HG03025 (cell line): ENCODE data around the gene GABRA4.
A peak's percentile ranks its signal among the peaks of the same experiment; 100 is the strongest.

Experiments used
- ATAC-seq: cut with Tn5 transposase; IDR thresholded peaks from one replicate; pipeline ENCODE4 v1.9.1; 2021; ENCODE audit warnings: mild to moderate bottlenecking, moderate library complexity; ENCODE audit not compliant: unreplicated experiment, low FRiP score

The GABRA4 gene

GRCh38 chr4:46993075-46994006 lies at the start of gene GABRA4:
TSS of gene GABRA4 (minus strand) at chr4:46993581. CDS start at chr4:46993424, 157 bp downstream.
- ATAC-seq = no peak

DNA sequence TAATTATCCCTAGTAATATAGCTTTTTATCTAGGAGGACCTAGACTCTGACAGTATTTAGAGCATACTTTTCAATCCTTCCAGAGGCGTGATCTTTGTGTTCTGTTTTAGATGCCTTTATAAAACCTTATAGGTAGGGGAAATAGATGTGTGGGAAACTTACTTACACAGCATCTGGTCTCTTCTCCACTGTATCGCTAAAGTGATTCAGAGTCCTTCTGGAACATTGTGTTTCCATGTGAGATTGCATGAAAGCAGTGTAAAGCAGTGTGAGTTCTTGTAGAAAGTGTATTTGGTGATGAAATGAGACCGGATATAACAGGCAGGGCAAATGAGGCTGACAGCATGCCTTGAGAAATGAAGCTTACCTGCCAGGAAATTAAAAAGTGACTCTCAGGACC lies 47.4 kb upstream of the GABRA4 start:
- no peak for ATAC-seq

GRCh38 chr4:47038263-47038662 lies 44.9 kb upstream of the GABRA4 start:
- no peak for ATAC-seq

- ATAC-seq = peak; percentile 90
These were observed 39.2 kb upstream of the GABRA4 start for GRCh38 chr4:47032405-47033106.

DNA sequence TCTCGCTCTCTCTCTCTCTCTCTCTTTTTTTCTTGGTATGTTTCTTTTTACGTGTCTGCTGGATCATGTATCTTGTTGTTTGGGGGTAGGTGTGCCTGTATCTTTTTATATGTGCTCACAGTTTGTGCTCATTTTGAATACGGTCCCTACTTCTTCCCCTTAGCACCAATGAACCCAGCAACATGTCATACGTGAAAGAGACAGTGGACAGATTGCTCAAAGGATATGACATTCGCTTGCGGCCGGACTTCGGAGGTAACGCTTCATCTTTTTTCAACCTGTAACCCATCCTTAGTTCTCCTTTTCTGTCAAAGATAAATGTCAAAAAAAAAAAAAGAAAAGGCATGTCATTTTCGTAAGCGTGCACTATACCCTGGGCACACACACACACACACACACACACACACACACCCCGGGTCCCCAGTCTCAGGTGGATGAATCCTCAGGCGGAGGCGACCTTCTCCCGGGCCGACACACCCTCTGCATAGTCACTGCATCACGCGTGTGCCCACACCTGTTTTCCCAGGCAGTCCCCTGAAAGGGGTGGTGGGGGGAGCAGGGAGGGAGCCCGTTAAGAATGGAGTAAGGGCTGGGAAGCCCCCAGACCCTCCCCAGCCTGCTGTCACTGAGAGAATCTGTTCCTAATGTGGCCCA lies 38.5 kb upstream of the GABRA4 start:
- no peak for ATAC-seq

DNA sequence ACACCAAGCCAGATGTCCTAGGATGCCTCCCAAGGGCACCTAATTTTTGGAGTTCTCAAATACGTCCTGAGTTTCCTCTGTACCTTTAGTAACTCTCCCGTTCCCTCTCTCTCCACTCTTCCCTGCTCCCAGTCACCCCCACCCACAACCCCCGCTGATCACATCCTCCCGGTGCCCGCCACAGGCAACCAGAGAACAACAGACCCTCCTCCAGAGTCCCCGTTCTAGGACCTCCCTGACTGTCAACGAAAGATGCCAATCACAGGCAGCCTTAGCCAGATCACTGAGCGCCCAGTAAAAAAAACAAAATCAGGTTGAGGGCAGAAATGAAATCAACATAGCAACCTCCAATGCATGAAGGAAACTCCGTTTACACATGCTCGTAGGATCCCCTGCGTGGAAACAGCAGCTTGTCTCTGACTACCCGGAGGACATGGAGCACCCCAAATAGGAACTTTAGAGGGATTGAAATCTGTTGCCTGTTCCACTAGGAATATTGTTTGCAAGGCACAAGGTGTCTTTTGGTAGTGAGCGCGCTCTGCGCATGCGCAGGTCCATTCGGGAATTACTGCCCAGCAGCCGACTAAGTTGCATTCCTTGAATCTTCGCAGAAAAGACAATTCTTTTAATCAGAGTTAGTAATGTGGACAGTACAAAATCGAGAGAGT lies 37.8 kb upstream of the GABRA4 start, which contains the start of gene GABRB1:
Gene GABRB1 (plus strand): TSS at position 557 of the 668 bp plus-strand sequence.
- ATAC-seq = no peak

GRCh38 chr4:47017494-47017893 lies 24.1 kb upstream of the GABRA4 start:
- no peak for ATAC-seq

DNA sequence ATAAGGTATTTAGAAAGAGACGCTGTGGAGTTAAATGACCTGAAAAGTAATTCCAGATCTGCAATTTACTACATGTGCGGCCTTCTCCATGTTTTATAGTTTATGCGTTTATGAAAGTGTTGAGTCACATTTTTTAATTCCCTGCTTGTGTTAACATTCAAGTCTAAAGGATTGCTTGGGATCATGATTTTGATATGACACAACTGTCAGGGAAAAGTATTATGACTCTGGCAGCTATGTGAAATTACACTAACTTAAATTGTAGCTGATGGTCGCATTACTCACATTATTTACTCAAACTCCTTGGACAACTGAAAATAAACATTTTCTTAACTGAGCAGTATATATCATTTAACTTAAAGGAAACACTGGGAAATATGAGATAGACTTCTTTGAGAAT lies 23.7 kb upstream of the GABRA4 start:
- no peak for ATAC-seq

DNA sequence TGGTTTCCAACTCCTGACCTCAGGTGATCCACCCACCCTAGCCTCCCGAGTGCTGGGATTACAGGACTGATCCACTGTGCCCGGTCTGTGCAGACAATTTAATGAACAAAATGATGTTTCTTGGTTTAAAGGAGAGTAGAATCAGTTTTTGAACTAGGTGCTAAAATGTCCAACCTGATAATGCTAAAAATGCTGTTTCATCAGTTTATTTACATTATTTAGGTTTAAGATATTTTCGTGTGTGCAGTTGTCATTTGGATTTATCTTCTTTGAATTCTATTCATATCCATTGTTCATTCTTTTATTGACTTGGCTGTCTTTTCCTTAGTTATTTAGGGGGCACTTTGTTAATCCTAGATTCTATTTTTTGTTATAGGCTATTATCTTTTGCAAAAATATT lies 20.0 kb upstream of the GABRA4 start:
- ATAC-seq = no peak

DNA sequence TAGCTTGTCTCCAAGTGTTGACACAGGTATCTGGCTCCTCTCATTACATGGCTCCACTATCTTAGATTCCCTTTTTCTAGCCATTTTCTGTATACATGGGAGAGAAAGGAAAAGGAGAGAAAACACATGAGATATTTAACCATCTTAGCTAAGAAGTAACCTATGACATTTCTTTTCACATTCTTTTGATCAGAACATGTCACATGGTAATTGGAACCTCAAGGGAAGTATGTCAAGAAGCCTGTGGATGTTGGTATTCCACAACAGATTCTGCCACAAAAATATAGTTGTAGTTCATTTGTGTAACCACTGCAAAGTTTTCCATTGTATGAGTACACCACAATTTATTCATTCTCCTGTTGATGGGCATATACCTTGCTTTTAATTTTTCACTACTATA lies 19.3 kb upstream of the GABRA4 start:
- no peak for ATAC-seq

DNA sequence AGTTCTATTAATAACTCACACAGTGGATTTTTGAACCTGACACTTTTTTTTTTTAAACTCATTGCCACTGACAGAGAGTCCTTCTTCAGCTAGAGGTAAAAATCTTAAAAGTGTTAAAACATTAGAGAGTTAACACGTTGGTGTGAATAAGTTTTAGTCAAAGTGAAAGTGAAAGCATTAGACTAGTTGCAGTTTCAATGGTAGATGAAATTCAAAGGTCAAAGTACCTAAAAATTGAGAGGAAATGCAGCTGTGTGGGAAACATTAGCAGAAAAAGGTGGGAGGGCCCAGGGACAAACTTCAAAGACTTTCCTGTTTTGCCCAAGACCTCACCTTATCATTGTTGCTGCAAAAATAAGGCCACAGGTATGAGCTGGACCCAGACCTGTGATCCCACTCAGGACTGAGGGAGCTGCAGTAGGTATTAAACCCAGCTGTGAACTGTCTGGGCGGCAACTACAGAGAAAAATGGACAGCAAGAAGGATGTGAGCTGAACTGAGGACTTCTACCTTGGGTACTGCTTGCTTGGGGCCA lies 17.6 kb upstream of the GABRA4 start:
- peak; percentile 88 for ATAC-seq

- ATAC-seq = peak; percentile 14
These were observed 17.0 kb upstream of the GABRA4 start for GRCh38 chr4:47010347-47010911.

GRCh38 chr4:47002580-47002979 lies 9.2 kb upstream of the GABRA4 start:
- no peak for ATAC-seq

- no peak for ATAC-seq
These were observed 7.0 kb upstream of the GABRA4 start for GRCh38 chr4:47000406-47000805.

DNA sequence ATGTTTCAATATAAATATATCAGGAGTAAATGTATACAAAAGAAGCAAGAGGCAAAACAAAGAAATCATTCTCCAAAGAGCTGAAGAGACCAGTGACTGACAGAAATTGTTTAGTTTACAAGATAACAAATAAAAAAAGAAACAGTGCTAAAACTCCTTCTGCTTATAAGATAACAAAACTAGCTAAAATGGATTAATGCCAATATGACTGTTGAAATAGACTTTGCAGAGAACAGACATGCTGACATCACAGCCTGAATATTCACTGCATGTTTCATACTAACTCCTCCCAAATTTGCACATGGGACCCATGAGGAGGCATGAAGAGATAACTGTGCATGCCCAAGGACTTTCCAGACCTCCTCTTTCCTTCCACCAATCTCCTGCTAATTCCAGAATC lies 6.2 kb upstream of the GABRA4 start:
- no peak for ATAC-seq

- ATAC-seq = no peak
These were observed 625 bp upstream of the GABRA4 start for GRCh38 chr4:46994007-46994405.

GRCh38 chr4:46992338-46992737 lies 1.0 kb downstream of the GABRA4 start:
- ATAC-seq = no peak

DNA sequence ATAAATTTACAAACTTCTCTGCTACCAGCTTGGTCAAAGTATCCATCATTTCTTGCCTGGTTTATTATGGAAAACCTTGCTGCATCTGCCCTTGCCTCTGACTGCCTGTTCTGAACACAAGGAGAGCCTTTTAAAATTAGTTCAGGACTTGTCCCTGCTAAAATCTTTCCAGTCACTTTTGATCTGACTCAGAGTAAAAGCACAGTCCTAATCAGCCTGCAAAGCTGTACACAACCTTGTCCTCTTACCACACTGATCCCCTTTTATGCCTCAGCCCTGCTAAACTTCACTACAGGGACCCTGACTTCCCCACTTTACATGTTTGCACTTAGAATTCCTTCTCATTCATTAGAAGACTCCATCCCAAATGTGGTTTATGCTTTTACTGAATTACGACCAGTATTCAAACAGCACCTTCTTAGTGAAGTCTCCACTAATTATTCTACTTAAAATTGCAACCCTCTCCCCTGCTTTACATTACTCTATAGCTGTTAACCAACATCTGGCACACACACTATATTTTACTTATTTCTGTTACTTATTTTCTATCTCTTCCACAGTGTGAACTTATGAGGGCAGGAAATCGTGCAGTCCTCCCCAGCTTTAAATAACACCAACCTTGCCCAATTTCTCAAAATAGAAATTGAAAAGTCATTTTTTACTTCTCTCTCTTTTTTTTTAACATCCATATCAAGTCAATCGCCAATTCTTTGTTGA lies 6.3 kb downstream of the GABRA4 start:
- ATAC-seq = no peak

DNA sequence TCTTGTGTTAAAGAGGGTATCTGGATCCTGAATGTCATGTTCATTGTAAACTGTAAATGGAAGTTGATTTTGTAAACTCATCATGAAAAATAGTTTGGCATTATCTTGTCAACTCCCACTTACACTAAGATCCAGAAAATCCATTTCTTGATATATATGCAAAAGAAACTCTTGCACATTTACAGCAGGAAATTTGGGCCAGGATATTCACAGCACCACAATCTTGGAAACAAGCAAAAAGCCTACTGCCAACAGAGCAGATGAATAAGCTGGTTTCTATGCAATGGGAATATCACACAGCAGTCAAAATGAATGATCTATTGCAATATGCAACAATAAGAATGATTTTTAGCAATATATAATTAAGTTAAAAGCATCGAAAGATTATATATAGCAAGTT lies 8.6 kb downstream of the GABRA4 start:
- no peak for ATAC-seq
